GM12875 (cell line): ENCODE results near the gene TRIM54.
"Not testable (repeated sequence)": the region's sequence is repeated elsewhere in the genome, so short reads cannot be mapped to it uniquely, and the experiment has no call there.

Experiments used
- H3K4me3 ChIP-seq: one replicate; pipeline ENCODE4 v1.5.1; 2011; ENCODE audit warnings: low read depth, low read length, control low read depth
- TF ChIP-seq, protein P1 (sequence below): IDR thresholded peaks from 2 replicates; pipeline ENCODE4 v1.5.1; 2011; ENCODE audit warnings: low read depth, mild to moderate bottlenecking, control low read depth, inconsistent platforms, low read length, moderate library complexity, borderline replicate concordance; ENCODE audit not compliant: insufficient read depth

TRIM54 gene

DNA sequence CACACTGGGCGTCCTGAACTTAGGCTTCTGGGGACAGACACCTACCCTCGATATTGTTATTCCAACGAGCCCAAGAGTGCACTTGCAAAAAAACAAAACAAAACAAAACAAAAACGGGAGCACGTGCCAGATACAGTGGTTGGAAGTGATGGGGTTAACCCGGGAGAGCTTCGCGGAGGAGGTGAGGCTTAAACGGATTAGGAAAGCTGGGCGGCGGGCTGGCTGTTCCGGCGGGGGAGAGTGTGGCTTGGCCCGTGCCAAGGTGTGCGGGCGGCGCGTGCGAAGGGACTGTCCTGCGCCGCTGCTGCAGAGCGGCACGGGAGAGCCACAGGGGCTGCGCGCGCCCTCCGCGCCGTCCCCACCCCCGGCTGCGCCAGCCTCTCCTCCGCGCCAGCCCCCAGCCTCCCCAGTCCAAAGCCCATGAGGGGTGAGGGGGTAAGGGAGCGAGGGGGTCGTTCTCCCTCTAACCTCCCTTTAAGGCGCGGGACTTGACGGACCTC lies 17.9 kb upstream of the TRIM54 start:
- peak overlapping the region; percentile 43 for H3K4me3 ChIP-seq
- TF ChIP-seq, protein P1, sequence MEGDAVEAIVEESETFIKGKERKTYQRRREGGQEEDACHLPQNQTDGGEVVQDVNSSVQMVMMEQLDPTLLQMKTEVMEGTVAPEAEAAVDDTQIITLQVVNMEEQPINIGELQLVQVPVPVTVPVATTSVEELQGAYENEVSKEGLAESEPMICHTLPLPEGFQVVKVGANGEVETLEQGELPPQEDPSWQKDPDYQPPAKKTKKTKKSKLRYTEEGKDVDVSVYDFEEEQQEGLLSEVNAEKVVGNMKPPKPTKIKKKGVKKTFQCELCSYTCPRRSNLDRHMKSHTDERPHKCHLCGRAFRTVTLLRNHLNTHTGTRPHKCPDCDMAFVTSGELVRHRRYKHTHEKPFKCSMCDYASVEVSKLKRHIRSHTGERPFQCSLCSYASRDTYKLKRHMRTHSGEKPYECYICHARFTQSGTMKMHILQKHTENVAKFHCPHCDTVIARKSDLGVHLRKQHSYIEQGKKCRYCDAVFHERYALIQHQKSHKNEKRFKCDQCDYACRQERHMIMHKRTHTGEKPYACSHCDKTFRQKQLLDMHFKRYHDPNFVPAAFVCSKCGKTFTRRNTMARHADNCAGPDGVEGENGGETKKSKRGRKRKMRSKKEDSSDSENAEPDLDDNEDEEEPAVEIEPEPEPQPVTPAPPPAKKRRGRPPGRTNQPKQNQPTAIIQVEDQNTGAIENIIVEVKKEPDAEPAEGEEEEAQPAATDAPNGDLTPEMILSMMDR = no peak

DNA sequence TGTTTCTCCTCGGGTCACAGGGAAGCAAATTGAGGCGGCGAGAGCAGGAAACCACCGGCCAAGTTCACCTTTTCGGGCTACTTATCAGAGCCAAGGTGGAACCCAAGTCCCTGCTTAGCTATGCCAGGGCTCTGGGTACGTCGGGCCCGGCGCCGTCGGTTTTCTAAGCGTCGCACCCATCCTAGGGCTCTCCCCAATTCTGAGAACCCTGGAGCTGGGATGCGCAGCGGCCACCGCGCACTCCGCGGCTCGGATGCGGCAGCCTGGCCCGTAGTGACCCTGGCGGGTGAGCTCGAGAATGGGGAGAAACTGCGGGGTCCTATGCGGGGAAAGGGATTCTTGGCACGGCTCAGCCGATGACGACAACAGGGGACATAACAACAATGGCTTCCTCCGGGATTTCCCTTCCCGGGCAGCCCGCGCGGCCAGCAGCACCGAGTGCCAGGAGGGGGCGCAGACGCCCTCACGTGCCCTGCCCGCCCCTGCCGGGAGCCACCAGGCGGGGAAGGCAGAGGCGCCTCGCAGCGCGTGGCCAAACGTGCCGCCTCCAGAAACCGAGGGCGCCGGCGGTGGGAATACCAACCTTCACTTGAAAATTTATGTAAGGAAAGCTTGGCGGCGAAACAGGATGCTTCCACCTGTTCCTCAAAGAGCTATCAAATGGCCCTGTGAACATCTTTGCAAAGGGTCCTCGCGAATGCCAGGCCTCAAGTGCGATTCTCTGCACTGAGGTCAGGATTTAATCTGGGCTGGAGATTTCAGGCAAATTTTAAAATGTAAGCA lies 17.3 kb upstream of the TRIM54 start:
- peak overlapping the region; percentile 43 for H3K4me3 ChIP-seq
- TF ChIP-seq, protein P1 = peak; percentile 79

DNA sequence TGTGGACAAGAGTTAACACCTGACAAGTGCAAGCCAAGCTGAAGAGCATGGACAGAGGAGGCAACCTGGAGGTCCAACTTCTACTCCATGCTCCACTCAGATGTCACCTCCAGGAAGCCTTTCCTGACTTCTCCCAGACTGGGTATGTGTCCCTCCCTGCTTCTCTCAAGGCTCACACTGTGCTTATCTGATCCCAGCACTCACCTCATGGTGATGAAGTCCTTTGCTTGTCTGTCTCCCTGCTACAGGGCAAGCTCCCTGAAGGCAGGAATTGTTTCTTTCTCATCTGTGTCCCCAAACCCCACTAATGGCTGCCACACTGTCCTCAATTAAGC lies 16.7 kb upstream of the TRIM54 start:
- TF ChIP-seq, protein P1 = no peak
- H3K4me3 ChIP-seq = no peak overlapping the region

- not testable (repeated sequence) for H3K4me3 ChIP-seq
Observed at GRCh38 chr2:27268296-27268695, 13.9 kb upstream of the TRIM54 start.

DNA sequence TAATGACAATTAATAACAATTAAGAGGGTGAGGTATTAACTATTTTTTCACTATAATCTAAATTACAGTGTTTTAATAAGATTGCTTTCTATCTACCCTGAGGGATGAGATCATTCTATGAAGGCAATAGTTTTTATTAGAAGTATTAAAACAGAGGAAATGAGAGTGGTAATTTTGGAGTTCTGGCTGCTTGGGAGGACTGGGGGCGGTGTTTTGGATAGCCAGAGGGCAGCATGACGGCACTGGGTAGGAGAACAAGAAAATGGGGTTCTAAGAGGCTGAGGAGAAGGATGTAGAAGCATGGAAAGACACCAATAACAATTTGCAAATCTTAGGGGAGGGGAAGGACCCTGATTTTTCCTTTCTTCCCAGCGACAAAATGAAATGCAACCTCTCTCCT lies 12.1 kb upstream of the TRIM54 start:
- TF ChIP-seq, protein P1 = no peak
- no peak overlapping the region for H3K4me3 ChIP-seq

- H3K4me3 ChIP-seq = no peak overlapping the region
- TF ChIP-seq, protein P1 = no peak
Observed at GRCh38 chr2:27270670-27271069, 11.6 kb upstream of the TRIM54 start.

DNA sequence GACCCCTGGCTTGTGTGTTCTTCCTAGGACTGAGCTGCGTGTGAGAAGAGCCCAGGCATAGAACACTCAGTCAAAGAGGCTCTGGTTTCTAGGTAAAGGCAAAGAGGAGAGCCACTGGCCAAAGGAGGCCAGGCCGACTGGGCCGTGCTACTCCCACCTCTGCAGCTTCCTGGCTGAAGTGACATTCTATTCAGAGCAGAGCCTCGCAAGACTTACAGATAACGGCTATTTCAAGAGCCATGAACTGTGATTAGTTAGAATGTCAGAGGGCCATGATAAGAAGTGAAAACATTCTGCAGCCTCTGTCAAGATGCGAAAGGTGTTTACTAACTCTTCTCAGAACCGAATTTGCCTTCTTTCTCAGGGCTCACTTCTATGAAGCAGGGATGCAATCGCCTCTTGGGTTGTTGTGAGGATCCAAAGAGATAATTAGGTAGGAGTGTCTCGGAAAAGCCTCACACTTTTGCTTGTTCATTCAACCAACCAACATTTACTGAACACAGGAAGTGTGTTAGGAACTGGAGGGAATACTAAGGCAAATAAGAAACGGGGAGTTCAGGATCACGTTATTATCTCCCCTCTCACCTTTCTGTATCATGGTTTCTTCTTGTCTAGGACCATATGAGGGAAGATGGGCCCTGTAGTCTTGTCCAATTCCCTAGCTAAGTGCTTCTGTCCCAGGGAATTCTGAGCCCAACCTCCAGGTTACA lies 10.4 kb upstream of the TRIM54 start:
- no peak overlapping the region for H3K4me3 ChIP-seq

DNA sequence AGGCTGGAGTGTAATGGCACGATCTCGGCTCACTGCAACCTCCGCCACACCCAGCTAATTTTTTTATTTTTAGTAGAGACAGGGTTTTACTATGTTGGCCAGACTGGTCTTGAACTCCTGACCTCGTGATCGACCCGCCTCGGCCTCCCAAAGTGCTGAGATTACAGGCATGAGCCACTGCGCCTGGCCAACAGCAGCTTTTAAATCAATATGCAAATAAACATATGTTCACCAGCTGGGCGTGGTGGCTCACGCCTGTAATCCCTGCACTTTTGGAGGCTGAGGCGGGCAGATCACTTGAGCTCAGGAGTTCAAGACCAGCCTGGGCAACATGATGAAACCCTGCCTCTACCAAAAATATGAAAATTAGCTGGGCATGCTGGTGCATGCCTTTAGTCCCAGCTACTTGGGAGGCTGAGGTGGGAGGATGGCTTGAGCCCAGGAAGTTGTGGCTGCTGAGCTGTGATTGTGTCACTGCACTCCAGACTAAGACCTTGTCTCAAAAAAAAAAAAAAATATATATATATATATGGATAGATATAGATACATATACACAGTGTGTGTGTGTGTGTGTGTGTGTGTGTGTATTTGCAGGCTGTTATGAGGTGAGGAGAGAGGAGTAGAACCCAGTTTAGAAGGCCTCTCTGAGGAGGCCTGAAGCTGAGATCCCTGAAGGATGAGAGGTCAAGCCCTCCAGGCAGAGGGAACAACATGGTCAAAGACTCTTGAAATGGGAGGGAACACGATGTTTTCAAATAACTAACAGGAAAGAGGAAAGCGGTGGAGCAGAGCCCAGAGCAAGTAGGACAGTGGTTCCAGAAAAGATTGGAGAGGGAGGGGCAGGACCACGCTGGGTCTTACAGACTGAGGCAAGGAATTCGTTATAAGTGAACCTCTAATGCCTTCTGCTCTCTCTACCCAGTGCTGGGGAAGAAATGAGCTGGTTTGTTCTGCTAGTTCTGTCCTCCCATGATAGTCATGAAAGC lies 9.4 kb upstream of the TRIM54 start:
- H3K4me3 ChIP-seq = not testable (repeated sequence)

More for the DNA sequence above, 10.4 kb upstream of the TRIM54 start:
- TF ChIP-seq, protein P1 = no peak
